Choroid plexus epithelial cell (primary cell): ENCODE data around the gene SCN11A.
A peak's percentile ranks its signal among the peaks of the same experiment; 100 is the strongest.

Experiments used
- DNase-seq: peaks from one replicate; pipeline ENCODE4 v3.0.0-alpha.2; 2010; ENCODE audit warnings: low read depth
- H3K4me3 ChIP-seq: 2 replicates; pipeline ENCODE4 v1.5.1; 2011; ENCODE audit warnings: low read depth, mild to moderate bottlenecking, control low read depth, low read length, moderate library complexity
- CTCF ChIP-seq: conservative IDR thresholded peaks from 2 replicates; pipeline ENCODE4 v1.5.1; 2011; ENCODE audit warnings: low read depth, mild to moderate bottlenecking, control low read depth, inconsistent platforms, low read length, moderate library complexity

SCN11A gene

GRCh38 chr3:39013289-39013688 is 38.5 kb downstream of the SCN11A start:
- TF ChIP-seq CTCF = no peak
- no peak overlapping the region for H3K4me3 ChIP-seq
- DNase-seq = peak; percentile 59

- H3K4me3 ChIP-seq = no peak overlapping the region
- DNase-seq = no peak
- TF ChIP-seq CTCF = no peak
These were observed 40.5 kb downstream of the SCN11A start for GRCh38 chr3:39011191-39011736.

- H3K4me3 ChIP-seq = no peak overlapping the region
- no peak for DNase-seq
- TF ChIP-seq CTCF = no peak
These were observed 46.4 kb downstream of the SCN11A start for GRCh38 chr3:39005295-39005694.
